Measurements from ENCODE around the gene ERAP2. TPM values are rescaled to one million over a fixed set of nuclear protein-coding genes. Genes with fewer than 3 reads are reported as not detected.

The ERAP2 gene
- total RNA-seq, 1 donor from 2014 or later, result 26.6 TPM

DNA sequence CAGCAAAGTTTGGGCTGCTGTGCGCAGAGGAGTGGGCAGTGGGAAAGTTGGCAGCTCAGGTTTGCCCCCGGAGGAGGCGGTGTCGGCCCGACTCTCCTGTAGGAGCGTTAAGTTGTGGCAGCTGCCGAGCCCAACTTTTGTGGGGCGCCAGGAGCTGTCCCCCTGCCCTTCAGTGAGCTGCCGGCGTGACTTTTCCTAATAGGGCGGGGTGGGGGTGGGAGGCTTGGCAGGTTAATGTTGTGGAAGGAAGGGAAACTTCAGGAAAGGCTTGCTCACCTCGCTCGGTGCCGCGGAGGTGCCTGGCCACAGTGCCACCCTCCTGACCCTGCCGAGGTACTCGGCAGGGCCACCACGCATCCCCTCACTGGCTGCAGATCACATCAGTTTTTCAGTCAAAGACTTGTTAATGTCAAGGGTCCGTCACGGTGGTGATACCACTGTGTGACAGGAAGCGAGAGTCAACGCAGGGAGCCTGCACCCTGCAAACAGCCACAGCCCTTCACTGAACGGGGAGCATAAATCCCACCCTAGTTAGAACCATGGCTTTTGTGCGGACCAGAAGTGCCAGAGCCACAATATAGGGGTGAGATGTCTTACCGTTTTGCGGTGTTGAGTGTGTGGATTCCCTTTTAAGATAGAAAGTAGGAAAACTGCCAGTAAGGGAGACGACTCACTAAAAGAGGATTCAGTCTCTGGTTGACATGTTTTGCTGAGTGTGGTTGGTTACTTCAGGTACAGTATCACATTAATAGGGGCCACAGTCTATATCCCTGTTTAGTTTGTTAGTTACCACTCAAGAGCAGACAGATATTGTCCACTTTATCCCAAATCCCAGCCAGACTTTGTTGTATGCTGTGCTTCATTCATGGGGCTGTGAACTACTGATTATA is 60.4 kb downstream of the ERAP2 start:
- FAIRE-seq (no peak), DNase-seq (ENCODE audit: low read depth) (peak; percentile 29)
- no peaks in the 10 kb centered on the region for H3K36me3 ChIP-seq (ENCODE audit: control insufficient read depth, insufficient read depth, low read length)
- H3K27me3 ChIP-seq (ENCODE audit: control insufficient read depth, insufficient read depth, low read length), result no peaks in the 10 kb centered on the region
- peak overlapping the region; percentile 84 for H3K4me3 ChIP-seq (ENCODE audit: low read depth, low read length)
- TF ChIP-seq, protein P1, sequence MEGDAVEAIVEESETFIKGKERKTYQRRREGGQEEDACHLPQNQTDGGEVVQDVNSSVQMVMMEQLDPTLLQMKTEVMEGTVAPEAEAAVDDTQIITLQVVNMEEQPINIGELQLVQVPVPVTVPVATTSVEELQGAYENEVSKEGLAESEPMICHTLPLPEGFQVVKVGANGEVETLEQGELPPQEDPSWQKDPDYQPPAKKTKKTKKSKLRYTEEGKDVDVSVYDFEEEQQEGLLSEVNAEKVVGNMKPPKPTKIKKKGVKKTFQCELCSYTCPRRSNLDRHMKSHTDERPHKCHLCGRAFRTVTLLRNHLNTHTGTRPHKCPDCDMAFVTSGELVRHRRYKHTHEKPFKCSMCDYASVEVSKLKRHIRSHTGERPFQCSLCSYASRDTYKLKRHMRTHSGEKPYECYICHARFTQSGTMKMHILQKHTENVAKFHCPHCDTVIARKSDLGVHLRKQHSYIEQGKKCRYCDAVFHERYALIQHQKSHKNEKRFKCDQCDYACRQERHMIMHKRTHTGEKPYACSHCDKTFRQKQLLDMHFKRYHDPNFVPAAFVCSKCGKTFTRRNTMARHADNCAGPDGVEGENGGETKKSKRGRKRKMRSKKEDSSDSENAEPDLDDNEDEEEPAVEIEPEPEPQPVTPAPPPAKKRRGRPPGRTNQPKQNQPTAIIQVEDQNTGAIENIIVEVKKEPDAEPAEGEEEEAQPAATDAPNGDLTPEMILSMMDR (IDR thresholded peaks at IDR 0.05; ENCODE audit: insufficient read depth, low read length, severe bottlenecking), result no peak

DNA sequence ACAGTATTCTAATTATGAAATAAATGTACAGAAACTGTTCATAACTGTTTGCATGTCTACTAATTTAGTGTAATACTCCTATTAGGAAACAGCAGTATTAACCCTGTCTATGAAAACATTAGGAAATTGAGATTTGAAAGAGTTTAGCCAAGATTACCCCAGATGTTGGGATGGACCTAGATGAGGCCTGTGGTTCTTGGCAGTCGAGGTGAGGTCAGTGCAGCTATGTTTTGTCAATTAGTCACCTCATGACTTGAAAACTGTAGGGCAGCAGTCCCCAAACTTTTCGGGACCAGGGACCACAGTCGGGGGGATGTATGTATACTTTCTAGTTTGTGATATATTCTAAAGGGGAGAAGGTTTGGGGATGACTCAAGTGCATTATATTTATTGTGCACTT is 64.3 kb downstream of the ERAP2 start:
- H3K27me3 ChIP-seq (ENCODE audit: control insufficient read depth, insufficient read depth, low read length), result no peaks in the 10 kb centered on the region
- H3K36me3 ChIP-seq (ENCODE audit: control insufficient read depth, insufficient read depth, low read length), result no peaks in the 10 kb centered on the region
- FAIRE-seq (no peak), DNase-seq (ENCODE audit: low read depth) (no peak)
- no peak overlapping the region for H3K4me3 ChIP-seq (ENCODE audit: low read depth, low read length)
- TF ChIP-seq, protein P1 (IDR thresholded peaks at IDR 0.05; ENCODE audit: insufficient read depth, low read length, severe bottlenecking), result no peak

GRCh38 chr5:96941140-96941539 is 64.8 kb downstream of the ERAP2 start:
- H3K36me3 ChIP-seq (ENCODE audit: control insufficient read depth, insufficient read depth, low read length), result no peaks in the 10 kb centered on the region
- TF ChIP-seq, protein P1 (IDR thresholded peaks at IDR 0.05; ENCODE audit: insufficient read depth, low read length, severe bottlenecking), result no peak
- FAIRE-seq, result no peak
- no peaks in the 10 kb centered on the region for H3K27me3 ChIP-seq (ENCODE audit: control insufficient read depth, insufficient read depth, low read length)
- DNase-seq (ENCODE audit: low read depth), result no peak
- no peak overlapping the region for H3K4me3 ChIP-seq (ENCODE audit: low read depth, low read length)

- TF ChIP-seq, protein P1 (IDR thresholded peaks at IDR 0.05; ENCODE audit: insufficient read depth, low read length, severe bottlenecking), result no peak
- H3K4me3 ChIP-seq (ENCODE audit: low read depth, low read length), result no peak overlapping the region
- H3K27me3 ChIP-seq (ENCODE audit: control insufficient read depth, insufficient read depth, low read length), result no peaks in the 10 kb centered on the region
- FAIRE-seq (no peak), DNase-seq (ENCODE audit: low read depth) (no peak)
- H3K36me3 ChIP-seq (ENCODE audit: control insufficient read depth, insufficient read depth, low read length), result no peaks in the 10 kb centered on the region
Measured at GRCh38 chr5:96942078-96942477, 65.8 kb downstream of the ERAP2 start.

DNA sequence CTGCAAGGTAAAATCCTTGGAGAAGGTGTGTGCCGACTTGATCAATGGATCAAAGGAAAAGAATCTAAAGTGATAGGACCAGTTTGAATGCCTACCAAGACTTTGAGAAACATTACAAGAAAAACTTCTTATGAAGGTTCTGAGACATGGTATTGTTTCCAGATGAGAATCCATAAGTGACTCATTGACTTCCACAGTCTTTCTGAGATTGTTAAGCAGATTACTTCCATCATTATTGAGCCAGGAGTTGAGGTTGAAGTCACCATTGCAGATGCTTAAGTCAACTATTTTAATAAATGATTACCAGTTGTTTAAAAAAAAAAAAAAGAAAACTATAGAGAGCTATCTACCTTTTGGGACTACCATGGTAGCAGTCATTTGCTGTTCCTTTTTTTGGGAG is 66.6 kb downstream of the ERAP2 start:
- TF ChIP-seq, protein P1 (IDR thresholded peaks at IDR 0.05; ENCODE audit: insufficient read depth, low read length, severe bottlenecking), result no peak
- no peak for DNase-seq (ENCODE audit: low read depth)
- Histone ChIP-seq H3K36me3 (ENCODE audit: control insufficient read depth, insufficient read depth, low read length) (no peaks in the 10 kb centered on the region), H3K27me3 (ENCODE audit: control insufficient read depth, insufficient read depth, low read length) (no peaks in the 10 kb centered on the region), H3K4me3 (ENCODE audit: low read depth, low read length) (no peak overlapping the region)
- no peak for FAIRE-seq

Measured in bronchial epithelial cell (primary cell).